ENCODE results near the gene PLXNB3.

PLXNB3 gene

DNA sequence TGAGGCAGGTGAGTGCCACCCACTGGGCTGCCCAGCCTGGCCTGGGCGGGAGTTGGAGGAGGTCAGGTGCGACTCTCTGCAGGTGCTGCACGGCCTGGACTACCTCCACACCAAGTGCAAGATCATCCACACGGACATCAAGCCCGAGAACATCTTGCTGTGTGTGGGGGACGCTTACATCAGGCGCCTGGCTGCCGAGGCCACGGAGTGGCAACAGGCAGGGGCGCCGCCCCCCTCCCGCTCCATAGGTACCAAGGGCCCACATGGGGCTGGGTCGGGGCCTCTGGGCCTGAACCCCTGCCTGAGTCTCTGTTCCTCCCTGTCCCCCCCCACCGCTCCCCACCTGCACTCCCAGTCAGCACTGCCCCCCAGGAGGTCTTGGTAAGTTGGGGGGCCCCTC, 18.8 kb downstream of the PLXNB3 start:
- H3K27ac Mint-ChIP-seq (ENCODE audit: low read depth): no peak overlapping the region
- peaks cover 10% of the 10 kb centered on the region for H3K27me3 Mint-ChIP-seq
- H3K9me3 Mint-ChIP-seq: no peaks in the 10 kb centered on the region
- ATAC-seq (replicated peaks; ENCODE audit: extremely low read depth, poor library complexity, severe bottlenecking) (no peak), DNase-seq (ENCODE audit: low spot score in 2 of 2) (no peak)
- no peak overlapping the region for H3K4me3 Mint-ChIP-seq
- peaks cover 11% of the 10 kb centered on the region for H3K36me3 Mint-ChIP-seq (ENCODE audit: insufficient read depth)
- H3K4me1 Mint-ChIP-seq: peaks cover 9% of the 10 kb centered on the region

DNA sequence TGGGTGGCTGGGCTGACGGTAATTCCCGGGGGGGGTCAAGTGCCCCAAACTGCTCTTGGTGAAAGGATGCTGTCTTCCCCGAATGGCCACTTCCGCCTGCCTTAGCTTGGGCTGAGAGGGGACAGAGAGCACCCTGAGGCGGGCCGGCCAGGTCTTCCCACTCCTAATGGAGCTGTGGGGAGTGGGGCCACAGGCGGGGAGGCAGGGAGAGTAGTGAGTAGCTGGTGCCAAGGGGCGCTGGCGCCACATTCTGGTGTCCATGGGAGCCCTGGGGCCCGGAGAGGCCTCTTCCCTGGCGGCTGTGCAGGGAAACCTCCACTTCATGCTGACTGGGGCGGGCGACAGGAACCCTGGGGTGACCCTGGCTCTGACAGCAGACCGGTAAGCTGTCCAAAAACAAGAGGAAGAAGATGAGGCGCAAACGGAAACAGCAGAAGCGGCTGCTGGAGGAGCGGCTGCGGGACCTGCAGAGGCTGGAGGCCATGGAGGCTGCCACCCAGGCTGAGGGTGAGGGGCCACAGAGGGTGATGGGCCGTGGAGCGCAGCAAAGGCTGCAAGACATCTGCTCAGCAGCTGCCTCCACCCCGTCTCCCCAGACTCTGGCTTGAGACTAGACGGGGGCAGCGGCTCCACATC, 19.4 kb downstream of the PLXNB3 start:
- Mint-ChIP-seq H3K4me1 (peaks cover 9% of the 10 kb centered on the region), H3K27me3 (peaks cover 10% of the 10 kb centered on the region), H3K4me3 (no peak overlapping the region), H3K9me3 (no peaks in the 10 kb centered on the region), H3K27ac (ENCODE audit: low read depth) (no peak overlapping the region), H3K36me3 (ENCODE audit: insufficient read depth) (peaks cover 13% of the 10 kb centered on the region)
- ATAC-seq (replicated peaks; ENCODE audit: extremely low read depth, poor library complexity, severe bottlenecking) (no peak), DNase-seq (ENCODE audit: low spot score in 2 of 2) (no peak)

DNA sequence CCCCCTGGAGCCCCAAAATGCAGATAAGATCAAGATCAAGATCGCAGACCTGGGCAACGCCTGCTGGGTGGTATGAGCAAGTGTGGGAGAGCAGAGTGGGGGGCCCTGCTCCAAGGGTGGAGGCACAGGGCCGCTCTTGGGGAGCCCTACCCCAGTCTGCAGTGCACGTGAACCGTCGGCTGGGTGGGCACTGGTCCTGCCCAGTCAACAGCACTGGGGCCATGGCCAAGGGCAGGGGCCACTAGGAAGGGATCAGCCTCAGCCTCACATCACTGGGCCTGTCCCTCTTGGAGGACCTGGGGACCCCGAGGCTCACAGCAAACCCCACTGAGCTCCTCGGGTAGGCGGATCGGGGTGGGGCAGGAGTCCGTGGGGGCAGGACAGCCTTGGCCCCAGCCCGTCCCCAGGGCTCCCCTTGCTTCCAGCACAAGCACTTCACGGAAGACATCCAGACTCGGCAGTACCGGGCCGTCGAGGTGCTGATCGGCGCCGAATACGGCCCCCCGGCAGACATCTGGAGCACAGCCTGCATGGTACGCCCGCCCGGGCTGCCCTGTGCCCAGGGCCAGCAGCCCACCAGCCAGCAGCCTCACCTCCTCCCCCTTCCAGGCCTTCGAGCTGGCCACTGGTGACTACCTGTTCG, 20.4 kb downstream of the PLXNB3 start:
- ATAC-seq (replicated peaks; ENCODE audit: extremely low read depth, poor library complexity, severe bottlenecking): no peak
- Mint-ChIP-seq H3K36me3 (ENCODE audit: insufficient read depth) (peaks cover 15% of the 10 kb centered on the region), H3K27me3 (peaks cover 9% of the 10 kb centered on the region), H3K4me1 (peaks cover 9% of the 10 kb centered on the region), H3K27ac (ENCODE audit: low read depth) (no peak overlapping the region), H3K9me3 (no peaks in the 10 kb centered on the region), H3K4me3 (no peak overlapping the region)
- no peak for DNase-seq (ENCODE audit: low spot score in 2 of 2)

DNA sequence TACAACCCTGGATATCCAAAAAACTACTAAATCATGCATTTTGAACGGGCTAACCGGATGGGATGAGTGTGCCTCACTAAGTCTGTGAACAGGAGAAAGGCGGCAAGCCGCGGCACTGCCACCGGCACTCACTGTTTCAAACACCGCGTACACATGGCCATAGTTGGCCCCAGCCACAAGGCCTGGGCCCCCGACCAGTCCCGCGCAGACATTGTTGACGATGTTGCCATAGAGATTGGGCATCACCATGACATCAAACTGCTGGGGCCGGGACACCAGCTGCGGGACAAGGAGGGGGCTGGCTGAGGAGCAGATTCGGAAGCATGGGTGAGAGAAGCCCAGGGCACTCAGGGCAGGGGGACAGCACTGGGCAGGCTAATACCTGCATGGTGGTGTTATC, 22.6 kb downstream of the PLXNB3 start:
- no peaks in the 10 kb centered on the region for H3K27me3 Mint-ChIP-seq
- peaks cover 15% of the 10 kb centered on the region for H3K36me3 Mint-ChIP-seq (ENCODE audit: insufficient read depth)
- ATAC-seq (replicated peaks; ENCODE audit: extremely low read depth, poor library complexity, severe bottlenecking) (no peak), DNase-seq (ENCODE audit: low spot score in 2 of 2) (no peak)
- no peaks in the 10 kb centered on the region for H3K4me1 Mint-ChIP-seq
- H3K27ac Mint-ChIP-seq (ENCODE audit: low read depth): no peak overlapping the region
- H3K4me3 Mint-ChIP-seq: no peak overlapping the region
- H3K9me3 Mint-ChIP-seq: no peaks in the 10 kb centered on the region

DNA sequence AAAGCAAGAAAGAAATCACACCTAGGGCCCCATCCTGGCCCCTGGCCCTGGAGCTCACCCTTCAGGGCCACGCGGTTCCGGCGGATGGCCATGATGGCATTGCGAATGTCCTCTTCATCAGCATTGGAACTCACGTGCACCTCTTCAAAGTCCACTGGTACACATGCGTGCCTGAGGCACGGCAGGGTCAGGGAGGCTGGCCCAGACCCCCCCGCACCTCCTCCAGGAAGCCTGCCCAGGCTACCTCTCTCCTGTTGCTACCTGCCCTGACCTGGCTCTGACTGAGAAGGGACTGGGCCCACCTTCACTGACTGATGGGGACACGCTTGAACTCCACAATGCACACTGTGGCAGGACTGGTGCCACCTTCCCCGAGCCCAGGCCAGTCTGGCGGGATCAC, 25.6 kb downstream of the PLXNB3 start:
- ATAC-seq (replicated peaks; ENCODE audit: extremely low read depth, poor library complexity, severe bottlenecking) (no peak), DNase-seq (ENCODE audit: low spot score in 2 of 2) (no peak)
- H3K36me3 Mint-ChIP-seq (ENCODE audit: insufficient read depth): peaks cover 22% of the 10 kb centered on the region
- no peaks in the 10 kb centered on the region for H3K27me3 Mint-ChIP-seq
- no peak overlapping the region for H3K27ac Mint-ChIP-seq (ENCODE audit: low read depth)
- no peak overlapping the region for H3K4me3 Mint-ChIP-seq
- no peaks in the 10 kb centered on the region for H3K9me3 Mint-ChIP-seq
- peaks cover 10% of the 10 kb centered on the region for H3K4me1 Mint-ChIP-seq

DNA sequence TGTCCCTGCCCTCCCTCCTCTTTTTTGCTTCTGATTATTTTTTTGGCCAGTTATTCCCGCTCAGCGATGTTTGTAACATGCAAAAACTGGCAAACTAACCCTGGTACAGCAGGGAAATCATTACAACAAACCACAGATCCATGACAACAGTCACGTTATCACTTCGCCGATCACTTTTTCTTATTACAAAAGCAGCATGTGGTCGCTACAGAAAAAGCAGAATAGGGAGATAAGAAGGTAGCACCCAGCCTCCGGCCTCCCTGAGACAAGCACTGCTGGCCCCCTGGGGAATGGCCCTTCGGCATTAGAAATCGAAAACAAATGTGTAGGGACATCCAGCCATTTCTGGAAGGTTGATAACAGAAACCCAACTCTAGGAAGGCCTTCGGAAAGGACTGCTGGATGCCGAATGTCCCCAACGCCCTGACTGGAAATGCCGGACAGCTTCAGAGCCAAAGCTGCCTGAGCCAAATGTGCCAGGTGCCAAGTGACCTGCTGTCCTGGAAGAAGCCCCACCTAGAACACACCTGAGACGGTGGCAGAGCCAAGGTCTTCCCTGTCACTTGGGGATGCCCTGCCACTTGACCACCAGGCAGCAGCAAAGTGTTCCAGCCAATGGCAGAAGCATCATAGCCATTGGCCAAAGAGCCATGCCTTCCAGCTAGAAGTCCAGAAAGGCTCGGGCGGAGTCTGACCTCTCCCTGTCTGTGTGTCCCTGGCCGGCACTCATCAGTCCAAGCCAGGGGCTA, 27.2 kb downstream of the PLXNB3 start:
- no peaks in the 10 kb centered on the region for H3K9me3 Mint-ChIP-seq
- H3K4me1 Mint-ChIP-seq: peaks cover 14% of the 10 kb centered on the region
- H3K4me3 Mint-ChIP-seq: no peak overlapping the region
- DNase-seq (ENCODE audit: low spot score in 2 of 2): no peak
- H3K27ac Mint-ChIP-seq (ENCODE audit: low read depth): no peak overlapping the region
- no peaks in the 10 kb centered on the region for H3K27me3 Mint-ChIP-seq
- no peak for ATAC-seq (replicated peaks; ENCODE audit: extremely low read depth, poor library complexity, severe bottlenecking)
- H3K36me3 Mint-ChIP-seq (ENCODE audit: insufficient read depth): peaks cover 21% of the 10 kb centered on the region

DNA sequence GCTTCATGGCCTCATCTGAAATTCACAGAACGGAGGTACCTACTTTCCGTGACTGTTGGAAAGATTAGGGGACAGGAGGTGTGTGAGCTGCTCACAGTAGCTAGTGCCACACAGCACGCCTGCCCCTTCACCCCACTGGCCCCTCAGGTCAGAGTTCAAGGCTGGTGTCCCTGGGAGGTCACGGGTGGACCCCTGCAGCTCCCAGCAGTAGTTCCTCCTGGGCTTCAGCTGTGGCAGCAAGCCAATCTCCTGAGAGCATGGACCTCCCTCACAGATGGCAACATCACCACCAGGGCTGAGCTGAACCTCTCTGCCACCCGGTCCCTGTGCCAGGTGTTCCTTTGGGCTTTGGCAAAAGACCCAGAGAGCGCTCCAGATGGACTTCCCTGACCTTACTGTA, 28.3 kb downstream of the PLXNB3 start:
- H3K36me3 Mint-ChIP-seq (ENCODE audit: insufficient read depth): peaks cover 19% of the 10 kb centered on the region
- H3K27me3 Mint-ChIP-seq: no peaks in the 10 kb centered on the region
- H3K9me3 Mint-ChIP-seq: no peaks in the 10 kb centered on the region
- no peak for ATAC-seq (replicated peaks; ENCODE audit: extremely low read depth, poor library complexity, severe bottlenecking)
- no peak for DNase-seq (ENCODE audit: low spot score in 2 of 2)
- no peak overlapping the region for H3K4me3 Mint-ChIP-seq
- H3K27ac Mint-ChIP-seq (ENCODE audit: low read depth): no peak overlapping the region
- peaks cover 15% of the 10 kb centered on the region for H3K4me1 Mint-ChIP-seq

DNA sequence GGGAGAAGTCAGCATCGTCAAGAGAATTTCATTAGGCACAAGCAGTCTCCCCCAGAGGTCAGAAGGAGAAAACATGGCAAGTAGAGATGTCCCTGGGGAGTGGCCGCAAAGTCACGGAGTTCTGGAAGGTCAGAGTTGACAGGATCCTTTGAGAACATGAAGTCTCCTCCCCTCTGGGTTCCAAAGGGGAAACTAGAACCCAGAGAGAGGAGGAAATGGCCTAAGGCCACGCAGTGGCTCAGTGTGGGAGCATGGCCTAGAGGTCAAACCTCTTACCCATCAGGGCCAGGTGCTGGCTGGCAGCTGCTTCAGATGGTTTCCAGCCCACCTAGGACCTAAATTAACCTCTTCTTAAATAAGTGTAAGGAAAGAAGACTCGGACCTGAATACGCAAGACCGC, 29.2 kb downstream of the PLXNB3 start:
- ATAC-seq (replicated peaks; ENCODE audit: extremely low read depth, poor library complexity, severe bottlenecking) (no peak), DNase-seq (ENCODE audit: low spot score in 2 of 2) (no peak)
- Mint-ChIP-seq H3K36me3 (ENCODE audit: insufficient read depth) (peaks cover 16% of the 10 kb centered on the region), H3K4me3 (peak overlapping the region; percentile 88), H3K4me1 (peaks cover 15% of the 10 kb centered on the region), H3K27me3 (no peaks in the 10 kb centered on the region), H3K27ac (ENCODE audit: low read depth) (peak overlapping the region; percentile 64), H3K9me3 (no peaks in the 10 kb centered on the region)

DNA sequence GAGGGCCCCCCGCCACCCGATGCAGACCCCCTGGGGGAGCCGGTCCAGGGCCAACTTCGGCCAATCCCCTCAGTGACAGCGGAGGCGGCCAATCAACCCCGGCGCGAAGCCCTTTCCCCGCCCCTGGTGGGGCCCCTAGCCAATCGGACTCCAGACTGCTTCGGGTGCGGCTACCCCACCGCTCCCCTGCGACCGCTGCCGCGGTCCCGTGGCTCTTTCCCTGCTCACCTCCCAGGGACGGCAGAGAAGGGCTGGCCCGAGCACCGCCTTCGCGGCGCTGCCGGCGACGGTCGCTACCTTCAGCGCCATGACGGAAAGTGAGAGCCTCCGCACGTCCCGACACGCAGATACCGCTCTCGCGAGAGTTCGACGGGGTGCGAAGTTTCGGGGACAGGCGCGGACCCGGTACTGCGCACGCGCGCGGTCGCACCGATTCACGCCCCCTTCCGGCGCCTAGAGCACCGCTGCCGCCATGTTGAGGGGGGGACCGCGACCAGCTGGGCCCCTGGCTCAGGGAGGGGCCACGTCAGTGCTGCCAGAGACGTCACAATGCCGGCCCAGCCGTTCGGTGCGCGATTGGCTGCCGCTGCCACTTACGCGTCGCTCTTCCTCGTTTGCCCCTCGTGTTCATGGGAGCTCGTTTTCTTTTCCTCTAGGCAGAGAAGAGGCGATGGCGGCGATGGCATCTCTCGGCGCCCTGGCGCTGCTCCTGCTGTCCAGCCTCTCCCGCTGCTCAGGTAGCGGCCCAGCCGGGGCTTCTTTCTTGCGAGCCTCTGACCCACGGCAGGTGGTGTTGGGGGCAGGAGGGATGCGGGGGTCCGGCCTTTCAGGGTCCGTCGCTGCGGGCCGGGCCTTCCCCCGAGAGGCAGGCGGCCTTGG, 30.2 kb downstream of the PLXNB3 start, which contains the start of the genes IDH3G and SSR4:
TSS of gene IDH3G (minus strand) at position 358 of the 879 bp plus-strand sequence. CDS start at position 309, 49 bp downstream.
TSS of gene SSR4 (plus strand) at position 651 of the 879 bp plus-strand sequence. CDS start at position 671, 20 bp downstream.
- Mint-ChIP-seq H3K36me3 (ENCODE audit: insufficient read depth) (peaks cover 15% of the 10 kb centered on the region), H3K27me3 (no peaks in the 10 kb centered on the region), H3K4me3 (peak within 1 kb of the TSS; percentile 88)

DNA sequence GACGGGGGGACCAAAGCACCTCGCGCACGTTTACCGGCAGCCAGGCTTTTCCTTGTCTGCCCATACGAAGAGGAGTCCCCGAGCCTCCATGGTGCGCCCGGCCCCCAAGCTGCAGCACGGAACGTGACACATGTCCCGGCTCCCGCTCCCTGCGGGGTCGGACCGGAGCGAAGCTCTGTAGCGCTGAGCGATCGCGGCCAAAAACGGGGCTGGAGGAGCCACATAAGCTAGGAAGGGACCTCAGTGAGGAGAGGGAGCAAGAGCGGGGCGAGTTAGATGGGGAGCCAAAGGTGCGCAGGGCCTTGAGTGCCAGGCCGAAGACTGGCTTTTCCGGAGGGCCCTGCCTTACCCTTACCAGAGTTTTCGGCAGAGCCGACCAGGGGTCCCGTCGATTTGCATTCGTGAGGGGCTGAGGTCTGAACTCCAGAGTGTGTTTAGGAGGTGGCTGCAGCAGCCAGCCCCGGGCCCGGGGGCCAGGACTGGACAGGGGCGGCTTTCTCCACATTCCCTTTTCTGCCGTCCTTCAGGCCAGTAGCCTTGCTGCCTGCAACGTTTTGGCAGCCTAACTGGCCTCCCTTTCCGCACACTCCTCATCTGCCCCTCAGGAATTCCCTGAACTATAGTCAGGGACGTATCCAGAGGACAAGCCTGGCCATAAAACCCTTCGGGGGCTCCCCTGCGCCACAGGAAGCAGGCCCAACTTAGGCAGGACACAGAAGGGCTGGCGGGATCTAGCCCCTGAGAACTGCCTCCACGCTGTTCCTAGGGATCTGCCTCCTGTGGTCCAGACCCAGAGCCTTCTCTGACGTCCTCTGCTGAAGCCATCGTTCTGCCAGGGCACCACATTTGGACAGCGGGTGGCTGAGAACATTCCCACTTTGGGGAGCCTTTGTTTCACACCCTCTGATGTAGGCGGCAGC, 31.1 kb downstream of the PLXNB3 start:
- ATAC-seq (replicated peaks; ENCODE audit: extremely low read depth, poor library complexity, severe bottlenecking): peak; percentile 18

More for the DNA sequence above, 30.2 kb downstream of the PLXNB3 start, which contains the start of the genes IDH3G and SSR4:
- DNase-seq (ENCODE audit: low spot score in 2 of 2): peak; percentile 82 to 93
- H3K27ac Mint-ChIP-seq (ENCODE audit: low read depth): peak within 1 kb of the TSS; percentile 95
- ATAC-seq (replicated peaks; ENCODE audit: extremely low read depth, poor library complexity, severe bottlenecking): peak; percentile 93
- H3K9me3 Mint-ChIP-seq: no peaks in the 10 kb centered on the region
- peaks cover 15% of the 10 kb centered on the region for H3K4me1 Mint-ChIP-seq

DNA sequence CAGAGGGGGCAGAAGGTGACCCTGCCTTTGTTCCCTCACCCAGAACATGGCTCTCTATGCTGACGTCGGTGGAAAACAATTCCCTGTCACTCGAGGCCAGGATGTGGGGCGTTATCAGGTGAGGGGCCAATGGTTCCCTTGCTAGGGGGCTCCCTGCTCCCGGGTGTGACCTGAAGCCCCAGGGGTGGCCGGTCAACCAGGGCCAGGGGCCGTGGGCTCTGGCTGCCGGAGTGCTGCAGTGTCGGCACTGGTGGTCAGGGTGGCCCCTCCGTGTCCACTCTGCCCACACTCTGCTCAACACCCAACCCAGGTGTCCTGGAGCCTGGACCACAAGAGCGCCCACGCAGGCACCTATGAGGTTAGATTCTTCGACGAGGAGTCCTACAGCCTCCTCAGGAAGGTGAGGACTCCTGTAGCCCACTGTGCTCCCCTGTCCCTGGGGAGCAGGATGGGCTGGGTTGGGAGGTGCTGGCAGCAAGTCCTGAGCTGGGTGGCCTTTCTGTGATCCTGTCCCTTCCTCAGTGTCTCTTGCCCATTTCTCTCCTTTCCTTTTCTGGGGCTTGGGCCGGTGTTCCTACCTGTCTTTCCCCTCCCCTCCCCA, 33.5 kb downstream of the PLXNB3 start:
- Mint-ChIP-seq H3K27ac (ENCODE audit: low read depth) (no peak overlapping the region), H3K4me3 (no peak overlapping the region), H3K4me1 (peaks cover 15% of the 10 kb centered on the region), H3K27me3 (no peaks in the 10 kb centered on the region), H3K9me3 (no peaks in the 10 kb centered on the region), H3K36me3 (ENCODE audit: insufficient read depth) (peaks cover 17% of the 10 kb centered on the region)
- ATAC-seq (replicated peaks; ENCODE audit: extremely low read depth, poor library complexity, severe bottlenecking) (no peak), DNase-seq (ENCODE audit: low spot score in 2 of 2) (no peak)

More for the DNA sequence above, 31.1 kb downstream of the PLXNB3 start:
- Mint-ChIP-seq H3K9me3 (no peaks in the 10 kb centered on the region), H3K4me3 (peak overlapping the region; percentile 88), H3K27ac (ENCODE audit: low read depth) (peak overlapping the region; percentile 95), H3K36me3 (ENCODE audit: insufficient read depth) (peaks cover 15% of the 10 kb centered on the region), H3K27me3 (no peaks in the 10 kb centered on the region), H3K4me1 (peaks cover 15% of the 10 kb centered on the region)
- DNase-seq (ENCODE audit: low spot score in 2 of 2): no peak

Data from central memory CD8-positive, alpha-beta T cell (primary cell).